ENCODE results near the gene CAPZA3.

- TF ChIP-seq CTCF (IDR thresholded peaks at IDR 0.05; ENCODE audit: low read length): no peak
- TF ChIP-seq EZH2phosphoT487 (IDR thresholded peaks at IDR 0.05; ENCODE audit: low read length): no peak
These were observed 14.2 kb upstream of the CAPZA3 start for GRCh38 chr12:18723752-18724151.
